Hematopoietic multipotent progenitor cell treated with erythropoietin and hydrocortisone succinate and interleukin-3 and kit ligand, for 17 days (in vitro differentiated cells): ENCODE data around the gene LENG8.

Experiments
- DNase-seq: peaks from one replicate; pipeline ENCODE4 v3.0.0-alpha.2; 2015; ENCODE audit warnings: low spot score

LENG8 gene

DNA sequence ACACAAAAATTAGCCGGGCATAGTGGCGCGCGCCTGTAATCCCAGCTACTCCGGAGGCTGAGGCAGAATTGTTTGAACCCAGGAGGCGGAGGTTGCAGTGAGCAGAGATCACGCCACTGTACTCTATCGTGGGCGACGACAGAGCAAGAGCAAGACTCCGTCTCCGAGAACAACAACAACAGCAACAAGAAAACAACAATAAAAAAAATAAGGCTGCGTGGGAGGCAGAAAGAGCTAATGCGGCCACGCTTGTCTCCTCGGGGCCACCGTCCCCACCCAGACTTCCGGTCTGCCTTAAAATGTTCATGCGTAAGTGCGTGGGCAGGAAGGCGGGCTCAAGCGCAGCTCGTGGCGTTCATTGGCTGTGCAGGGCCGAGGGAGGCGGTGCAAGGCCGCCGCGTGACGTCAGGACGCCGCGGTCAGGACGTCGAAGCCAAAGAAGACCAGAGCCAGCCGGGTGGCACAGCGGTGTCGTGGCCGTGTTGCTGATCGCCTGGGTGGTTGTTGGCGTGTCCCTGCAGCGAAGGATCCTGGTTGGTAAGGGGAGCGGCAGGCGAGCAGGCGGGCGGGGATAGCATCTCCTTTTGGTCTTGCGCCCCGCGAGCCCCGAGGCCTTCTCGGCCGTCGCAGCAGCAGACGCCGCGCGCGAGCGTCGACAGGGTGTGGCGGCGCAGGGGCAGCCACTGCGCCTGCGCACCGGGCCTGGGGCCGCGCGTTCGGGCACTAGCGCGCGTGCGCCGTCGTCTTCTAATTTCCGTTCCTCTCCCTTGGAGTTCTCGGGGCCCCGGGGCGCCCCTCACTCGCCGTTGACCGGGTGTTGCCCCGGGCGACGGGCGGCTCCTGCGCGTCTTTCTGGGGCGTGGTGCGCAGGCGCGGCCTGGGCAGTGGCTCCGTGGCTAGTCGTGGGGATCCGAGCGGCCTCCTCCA is at the start of gene LENG8:
Gene LENG8 (plus strand): TSS at position 426 of the 927 bp plus-strand sequence. CDS start 2,146 bp downstream, outside the sequence.
- DNase-seq, result peak; percentile 98

DNA sequence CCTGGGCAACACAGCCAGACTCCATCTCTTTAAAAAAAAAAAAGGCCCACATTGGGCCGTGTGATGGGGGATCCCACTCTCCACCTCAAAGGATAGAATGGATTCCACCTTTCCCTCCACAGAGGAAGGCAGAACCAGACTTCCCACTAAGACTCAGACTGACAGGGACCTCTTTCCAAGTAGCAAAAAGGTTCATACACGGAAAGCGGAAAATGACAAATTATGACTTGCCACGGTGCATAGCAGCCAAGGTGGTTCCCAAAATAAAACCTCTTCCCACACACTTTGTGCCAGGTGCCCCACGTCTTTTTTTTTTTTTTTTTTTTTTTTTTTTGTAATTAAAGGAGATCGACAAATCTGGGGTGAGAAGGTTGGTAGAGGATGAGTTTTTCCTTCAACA is 48.1 kb upstream of the LENG8 start:
- DNase-seq, result no peak

DNA sequence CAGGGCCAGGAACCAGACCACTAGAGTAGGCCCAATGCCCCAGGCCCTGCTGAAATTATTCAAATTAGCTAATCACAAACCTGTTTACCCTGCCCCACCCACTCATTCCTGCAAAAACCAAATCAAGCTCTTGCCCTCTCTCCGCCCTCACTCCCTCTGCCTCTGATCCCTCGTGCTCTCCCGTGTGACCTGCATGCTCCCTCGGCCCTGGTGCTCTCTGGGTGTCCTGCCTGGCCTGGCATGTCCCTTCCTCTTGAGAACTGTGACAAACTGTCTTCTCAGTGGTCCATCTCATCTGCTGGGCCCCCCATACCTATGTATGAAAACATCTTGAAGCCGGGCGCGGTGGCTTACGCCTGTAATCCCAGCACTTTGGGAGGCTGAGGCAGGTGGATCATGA is 45.9 kb upstream of the LENG8 start:
- DNase-seq, result no peak

DNA sequence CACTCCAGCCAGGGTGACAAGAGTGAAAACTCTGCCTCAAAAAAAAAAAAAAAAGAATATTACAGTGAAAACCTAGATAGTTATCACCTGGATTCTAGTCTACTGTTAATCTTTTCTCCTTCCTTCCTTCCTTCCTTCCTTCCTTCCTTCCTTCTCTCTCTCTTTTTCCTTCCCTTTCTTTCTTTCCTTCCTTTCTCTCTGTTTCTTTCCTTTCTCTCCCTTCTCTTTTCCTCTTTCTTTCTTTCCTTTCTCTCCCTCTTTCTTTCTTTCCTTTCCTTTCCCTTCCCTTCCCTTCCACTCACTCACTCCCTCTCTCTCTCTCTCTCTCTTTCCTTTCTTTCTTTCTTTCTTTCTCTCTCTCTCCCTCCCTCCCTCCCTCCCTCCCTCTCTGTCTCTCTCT is 43.4 kb upstream of the LENG8 start:
- no peak for DNase-seq

DNA sequence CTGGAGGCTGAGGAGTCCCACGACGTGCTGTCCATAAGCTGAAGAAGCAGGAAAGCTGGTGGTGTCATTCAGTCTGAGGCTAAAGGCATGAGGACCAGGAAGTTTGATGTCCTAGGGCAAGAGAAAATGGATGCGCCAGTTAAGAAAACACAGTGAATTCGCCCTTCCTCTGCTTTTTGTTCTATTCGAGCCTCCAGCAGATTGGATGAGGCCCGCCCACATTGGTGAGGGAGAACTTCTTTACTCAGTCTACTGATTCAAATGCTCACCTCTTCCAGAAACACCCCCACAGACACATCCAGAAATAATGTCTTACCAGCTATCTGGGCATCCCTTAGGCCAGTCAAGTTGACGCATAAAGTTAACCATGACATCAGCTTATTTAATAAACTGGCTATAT is 41.2 kb upstream of the LENG8 start:
- no peak for DNase-seq

DNA sequence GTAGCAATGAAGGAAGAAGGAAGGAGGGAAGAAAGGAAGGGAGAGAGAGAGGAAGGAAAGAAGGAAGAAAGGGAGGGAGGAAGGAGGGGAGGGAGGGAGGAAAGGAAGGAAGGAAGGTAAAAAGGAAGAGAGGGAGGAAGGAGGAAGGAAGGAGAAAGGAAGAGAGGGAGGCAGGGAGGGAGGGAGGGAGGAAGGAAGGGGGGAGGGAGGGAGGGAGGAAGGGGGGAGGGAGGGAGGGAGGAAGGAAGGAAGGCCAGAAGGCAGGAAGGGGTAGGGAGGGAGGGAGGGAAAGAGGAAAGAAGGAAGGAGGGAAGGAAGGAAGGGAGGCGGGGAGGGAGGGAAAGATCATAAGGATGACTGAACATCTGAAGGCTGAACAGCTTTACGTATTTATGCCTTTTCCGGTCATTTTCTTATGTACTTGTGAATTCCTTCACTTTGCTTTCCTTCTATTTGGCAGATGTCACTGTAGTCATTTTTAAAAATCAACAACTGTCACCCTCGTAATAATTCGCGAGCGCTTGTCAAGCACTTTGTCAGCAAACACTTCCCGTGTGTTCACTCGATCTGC is 40.5 kb upstream of the LENG8 start:
- no peak for DNase-seq

DNA sequence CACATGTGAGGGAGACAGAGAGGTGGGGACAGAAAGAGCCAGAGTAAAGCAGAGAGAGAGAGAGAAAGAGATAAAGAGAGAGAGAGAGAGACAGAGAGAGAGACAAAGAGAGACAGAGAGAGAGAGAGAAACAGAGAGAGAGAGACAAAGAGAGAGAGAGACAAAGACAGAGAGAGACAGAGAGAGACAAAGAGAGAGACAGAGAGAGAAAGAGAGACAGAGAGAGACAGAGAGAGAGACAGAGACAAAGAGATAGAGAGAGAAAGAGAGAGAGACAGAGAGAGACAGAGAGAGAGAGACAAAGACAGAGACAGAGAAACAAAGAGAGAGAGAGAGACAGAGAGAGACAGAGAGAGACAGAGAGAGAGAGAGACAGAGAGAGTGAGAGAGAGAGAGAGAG is 38.0 kb upstream of the LENG8 start:
- no peak for DNase-seq

DNA sequence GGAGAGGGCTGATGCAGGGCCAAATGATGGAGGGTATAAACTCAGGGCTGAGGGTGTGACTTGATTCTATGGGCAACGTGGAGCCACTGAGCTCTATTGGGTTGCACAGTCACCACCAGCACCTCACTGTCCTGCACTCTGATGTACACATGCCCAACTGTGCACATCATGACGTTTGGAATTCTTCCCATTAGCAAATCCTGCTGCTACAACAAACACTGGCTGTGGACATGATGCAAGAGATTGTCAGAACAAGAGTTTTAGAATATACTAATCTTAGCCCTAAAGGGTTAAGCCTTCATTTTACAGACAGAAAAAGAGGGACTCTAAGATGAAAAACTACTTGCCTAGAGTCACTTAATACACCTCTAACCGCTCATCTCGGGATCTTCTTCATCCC is 36.1 kb upstream of the LENG8 start:
- no peak for DNase-seq

DNA sequence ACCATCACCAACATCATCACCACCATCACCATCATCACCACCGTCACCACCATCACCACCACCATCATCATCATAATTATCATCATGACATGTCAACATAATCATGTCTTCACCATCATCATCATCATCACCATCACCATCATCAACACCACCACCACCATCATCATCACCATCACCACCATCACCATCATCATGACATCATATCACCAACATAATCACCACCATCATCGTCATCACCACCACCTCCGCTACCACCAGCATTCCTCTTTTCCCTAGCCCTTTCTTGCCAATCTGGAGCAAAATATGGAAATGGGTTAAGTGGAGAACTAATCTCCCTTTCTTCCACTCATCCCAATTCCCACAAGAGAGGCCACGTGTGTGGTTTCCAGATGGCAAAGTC is 34.8 kb upstream of the LENG8 start:
- DNase-seq, result no peak

DNA sequence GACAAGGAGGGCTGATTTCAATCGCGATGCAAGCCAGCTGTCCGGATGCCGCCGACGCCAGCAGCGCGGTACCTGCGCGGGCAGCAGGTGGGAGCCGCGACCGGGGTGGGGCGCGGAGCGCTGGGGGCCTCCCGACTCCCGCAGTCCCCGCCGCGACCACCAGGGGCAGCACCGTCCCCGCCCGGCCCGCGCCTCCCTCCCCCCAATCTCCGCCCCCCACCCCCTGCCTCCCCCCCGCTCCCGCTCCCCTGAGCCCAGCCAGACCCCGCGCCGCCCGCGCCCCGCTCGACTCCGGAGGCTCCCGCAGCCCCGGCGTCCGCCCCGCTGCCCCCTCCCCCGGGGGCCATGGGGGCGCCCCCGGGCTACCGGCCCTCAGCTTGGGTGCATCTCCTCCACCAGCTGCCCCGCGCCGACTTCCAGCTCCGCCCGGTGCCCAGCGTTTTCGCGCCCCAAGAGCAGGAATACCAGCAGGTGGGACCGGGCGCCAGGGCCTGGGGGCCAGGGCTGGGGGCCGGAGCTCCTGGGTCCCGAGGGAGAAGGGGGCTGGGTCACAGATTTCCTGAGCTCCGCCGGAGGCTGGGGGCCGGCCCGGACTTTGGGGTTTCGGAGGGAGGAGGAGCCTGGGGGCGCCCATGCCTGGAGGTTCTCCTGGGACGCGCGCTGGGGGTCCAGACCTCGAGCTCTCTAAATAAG is 33.6 kb upstream of the LENG8 start, which contains the start of gene TTYH1:
Gene TTYH1 (plus strand): TSS at position 257 of the 693 bp plus-strand sequence. CDS start 89 bp downstream, at position 346.
- DNase-seq, result no peak

DNA sequence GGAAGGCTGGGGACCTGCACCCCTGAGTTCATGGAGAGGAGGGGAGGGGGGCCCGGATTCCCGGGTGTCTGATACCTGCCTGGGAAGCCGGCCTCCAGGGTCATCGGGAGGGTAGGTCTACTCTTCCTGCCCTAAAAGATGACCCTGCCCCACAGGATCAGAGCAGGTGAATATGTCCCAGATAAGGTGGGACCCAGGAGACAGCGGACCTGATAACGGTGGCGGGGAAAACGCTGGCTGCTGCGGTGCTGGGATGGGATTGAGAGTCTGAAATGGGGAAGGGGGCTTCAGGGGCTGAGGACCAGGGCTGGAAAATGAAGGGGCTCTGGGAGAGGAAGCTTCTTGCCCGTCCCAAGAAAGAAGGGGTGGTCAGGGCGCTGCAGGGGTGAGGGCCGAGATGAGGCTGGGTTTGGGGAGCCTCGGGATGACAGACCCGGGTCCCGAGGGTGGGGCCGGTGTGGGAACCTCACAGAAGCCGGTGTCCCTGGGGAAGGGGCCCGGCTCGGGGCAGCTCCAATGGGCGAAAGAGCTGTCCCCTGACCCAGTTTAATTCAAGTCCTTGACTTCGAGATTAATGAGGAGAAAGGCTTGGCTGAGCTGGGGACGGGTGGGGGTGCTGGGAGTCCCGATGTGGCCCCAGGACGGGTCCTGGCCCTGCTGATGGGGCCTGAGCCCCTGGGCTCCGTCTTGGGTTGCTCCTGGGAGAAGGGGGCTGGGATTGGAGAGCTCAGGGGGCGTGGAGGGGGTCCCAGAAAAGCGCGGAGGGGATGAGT is 32.9 kb upstream of the LENG8 start:
- DNase-seq, result no peak

DNA sequence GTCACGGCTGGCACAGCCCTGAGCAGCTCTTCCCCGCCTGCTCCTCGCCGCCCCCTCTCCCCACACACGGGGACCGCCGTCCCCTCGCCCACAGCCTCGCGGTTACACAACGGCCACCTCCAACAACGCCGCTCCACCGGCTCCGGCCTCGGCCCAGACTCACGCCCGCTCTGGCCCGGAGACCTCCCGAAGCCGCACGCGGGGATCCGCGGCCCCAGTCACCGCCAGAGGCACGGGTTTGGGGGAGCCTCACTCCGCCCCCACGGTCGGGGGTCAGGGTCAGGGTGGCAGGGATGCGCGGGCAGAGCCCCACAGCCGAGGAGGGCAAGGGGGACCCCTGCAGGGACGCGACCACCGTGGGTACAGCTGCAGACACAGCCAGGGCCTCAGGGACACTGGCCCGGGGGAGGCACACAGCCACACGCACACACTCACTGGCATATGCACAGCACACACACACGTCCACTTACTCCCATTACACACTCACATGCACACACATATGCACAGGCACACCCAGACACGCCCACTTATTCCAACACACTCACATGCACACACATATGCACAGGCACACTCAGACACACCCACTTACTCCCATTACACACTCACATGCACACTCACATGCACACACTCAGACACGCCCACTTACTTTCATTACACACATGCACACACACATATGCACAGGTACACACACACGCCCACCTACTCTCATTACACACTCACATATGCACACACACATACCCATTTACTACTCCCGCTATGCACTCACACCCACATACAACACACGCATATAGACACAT is 32.1 kb upstream of the LENG8 start:
- no peak for DNase-seq

DNA sequence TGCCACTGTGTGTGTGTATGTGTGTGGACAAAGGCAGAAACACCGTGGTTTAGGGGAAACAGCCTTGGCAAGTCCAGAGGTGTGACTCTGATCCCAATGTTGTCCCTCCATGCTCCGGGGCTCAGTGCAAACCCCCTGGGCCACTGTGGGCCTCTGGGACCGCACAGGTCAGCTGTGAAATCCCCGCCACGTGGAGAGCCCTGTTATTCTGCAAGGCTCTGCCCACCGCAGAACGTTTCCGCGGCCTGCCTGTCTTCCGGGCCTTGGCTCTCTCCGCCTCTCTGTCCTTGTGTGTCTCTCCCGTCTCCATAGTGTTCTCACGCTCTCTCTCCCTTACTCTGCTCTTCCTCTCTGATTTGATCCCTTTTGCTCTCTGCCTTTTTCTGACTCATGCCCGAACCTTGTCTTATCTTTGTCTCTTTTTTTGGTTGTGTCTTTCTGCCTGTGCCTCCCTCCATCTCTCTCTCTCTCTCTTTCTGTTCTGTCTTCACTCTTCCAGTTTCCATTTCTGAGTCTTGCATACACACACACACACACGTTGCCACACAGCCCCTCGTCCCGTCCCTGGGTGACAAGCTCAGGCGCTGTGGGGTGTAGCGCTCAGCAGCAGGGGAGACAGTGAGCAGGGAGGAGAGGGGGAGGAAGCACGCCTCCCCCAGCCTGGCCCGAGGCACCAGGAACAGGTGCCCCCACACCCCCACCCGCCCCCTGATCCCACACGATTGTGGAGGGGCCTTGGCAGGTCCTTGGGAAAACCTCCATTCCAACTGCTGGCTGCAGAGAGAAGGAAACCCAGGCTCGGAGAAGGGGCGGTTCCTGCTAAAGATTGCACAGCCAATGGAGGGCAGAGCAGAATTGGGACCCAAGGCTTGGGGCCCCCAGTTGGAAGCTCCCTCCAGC is 30.7 kb upstream of the LENG8 start:
- DNase-seq, result no peak

DNA sequence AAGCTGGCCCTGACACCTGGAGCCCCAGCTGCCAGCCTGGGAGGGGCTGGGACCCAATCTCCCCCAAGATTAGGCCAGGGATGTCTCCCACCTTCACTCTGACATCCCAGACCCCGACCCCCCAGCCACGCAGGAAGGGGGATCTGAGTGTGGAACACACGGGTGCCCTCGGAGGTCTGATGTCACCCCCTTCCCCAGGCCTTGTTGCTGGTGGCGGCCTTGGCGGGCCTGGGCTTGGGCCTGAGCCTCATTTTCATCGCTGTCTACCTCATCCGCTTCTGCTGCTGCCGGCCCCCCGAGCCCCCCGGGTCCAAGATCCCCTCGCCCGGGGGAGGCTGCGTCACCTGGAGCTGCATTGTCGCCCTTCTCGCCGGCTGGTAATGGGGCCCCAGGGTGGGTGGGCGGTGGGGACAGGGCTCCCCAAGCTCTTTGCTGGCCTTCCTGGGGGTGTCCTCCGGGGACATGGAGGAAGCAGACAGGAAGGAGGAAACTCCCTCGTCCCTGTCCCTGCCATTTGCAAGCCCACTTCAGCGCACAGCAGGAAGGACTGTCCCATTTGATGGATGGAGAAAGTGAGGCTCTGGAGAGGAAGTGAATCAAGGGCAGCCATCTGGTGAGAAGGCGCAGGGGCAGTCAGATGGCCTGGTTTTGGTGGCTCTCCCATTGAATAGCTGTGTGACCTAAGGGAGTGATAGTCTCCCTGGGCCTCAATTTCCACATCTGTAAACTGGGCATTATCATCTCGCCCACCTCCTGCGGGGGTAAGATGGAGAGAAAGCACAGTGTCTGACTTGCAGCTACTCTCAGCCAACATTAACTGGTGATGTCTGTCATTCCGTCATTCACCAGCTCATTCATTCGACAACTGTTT is 29.8 kb upstream of the LENG8 start:
- no peak for DNase-seq

DNA sequence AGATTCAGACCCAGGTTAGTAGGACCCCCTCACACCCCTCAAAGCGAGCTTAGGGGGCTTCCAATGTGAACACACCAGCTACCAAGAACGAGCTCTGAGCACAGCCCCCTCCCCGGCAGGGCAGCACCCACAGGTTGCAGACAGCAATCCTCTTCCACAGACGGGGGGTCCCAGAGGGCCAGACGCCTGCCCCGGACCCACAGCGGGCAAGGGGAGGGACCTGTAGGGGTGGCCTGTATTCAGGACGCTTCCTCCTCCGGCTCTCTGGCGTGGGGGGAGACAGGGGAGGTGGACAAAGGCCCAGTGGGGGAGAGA is 29.0 kb upstream of the LENG8 start:
- no peak for DNase-seq

DNA sequence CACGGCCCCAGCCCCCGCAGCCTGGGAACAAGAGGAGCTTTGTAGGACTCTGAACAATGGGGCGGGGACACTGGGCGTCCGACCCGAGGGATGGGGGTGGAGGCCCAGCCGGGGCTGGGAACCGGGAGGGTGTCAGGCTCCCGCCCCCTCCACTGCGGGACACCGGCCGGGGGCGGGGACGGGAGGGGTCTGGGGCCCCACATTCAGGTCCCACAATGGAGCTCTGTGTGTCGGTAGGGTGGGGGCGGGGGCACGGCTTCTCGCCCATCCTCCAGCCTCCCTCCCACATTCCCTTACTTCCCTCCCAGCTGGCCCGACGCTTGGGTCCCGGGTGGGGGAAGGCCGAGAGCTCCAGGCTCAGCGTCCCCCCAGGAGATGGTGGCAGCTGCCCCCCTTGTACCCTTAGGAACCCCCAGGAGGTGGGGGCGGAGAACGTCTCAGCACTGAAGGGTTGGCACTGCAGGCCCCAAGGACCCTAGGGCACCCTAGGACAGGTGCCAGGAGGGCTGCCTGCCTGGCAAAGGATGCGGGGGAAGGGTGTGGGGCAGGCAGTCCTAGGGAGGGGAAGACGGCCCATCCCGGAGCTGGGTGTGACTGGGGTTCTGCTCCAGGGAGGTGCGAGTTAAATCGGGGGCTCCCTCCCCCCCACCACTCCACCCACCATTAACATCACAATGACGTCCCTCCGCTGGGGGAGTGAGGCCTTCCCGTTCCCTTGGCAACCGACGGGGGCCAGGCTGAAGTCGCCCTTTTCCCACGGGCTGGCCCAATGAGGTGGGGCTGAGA is 28.4 kb upstream of the LENG8 start:
- DNase-seq, result no peak

DNA sequence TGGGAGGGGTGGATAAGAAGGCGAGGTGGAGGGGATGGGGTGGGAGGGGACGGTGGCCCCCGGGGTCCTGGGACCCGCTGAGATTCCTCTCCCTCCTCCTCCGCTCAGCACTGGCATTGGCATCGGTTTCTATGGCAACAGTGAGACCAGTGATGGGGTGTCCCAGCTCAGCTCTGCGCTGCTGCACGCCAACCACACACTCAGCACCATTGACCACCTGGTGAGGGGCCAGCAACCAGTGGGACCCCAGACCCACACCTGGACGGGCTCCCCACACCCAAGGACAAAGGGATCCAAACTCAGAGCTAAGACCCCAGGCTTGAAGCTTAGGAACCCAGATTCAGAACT is 27.9 kb upstream of the LENG8 start:
- no peak for DNase-seq

DNA sequence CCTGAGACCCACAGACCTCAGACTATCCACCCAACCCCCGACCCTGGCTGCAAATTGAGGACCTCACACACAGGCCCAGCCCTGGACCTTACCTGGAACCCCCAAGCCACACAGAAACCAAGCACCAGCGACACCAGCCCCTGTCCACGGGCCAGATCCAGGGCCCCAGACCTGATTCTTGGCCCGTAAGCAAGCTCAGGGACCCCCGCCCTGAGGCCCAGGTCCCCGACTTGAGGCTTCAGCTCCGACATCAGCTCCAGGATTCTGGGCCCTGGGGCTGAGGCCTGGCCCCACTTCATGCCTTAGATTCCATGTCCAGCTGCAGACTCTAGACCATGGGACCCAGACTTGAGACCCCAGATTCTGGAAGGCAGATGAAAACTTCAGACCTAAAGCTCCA is 27.5 kb upstream of the LENG8 start:
- DNase-seq, result no peak

DNA sequence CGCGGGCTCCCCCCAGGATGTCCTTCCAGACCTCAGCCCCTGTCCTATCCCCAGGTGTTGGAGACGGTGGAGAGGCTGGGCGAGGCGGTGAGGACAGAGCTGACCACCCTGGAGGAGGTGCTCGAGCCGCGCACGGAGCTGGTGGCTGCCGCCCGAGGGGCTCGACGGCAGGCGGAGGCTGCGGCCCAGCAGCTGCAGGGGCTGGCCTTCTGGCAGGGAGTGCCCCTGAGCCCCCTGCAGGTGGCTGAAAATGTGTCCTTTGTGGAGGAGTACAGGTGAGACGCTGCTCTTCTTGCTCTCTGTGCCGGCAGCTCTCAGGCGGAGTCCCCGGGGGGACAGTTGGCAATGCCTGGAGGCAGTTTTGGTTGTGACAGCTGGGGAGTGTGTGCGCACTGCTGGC is 26.9 kb upstream of the LENG8 start:
- no peak for DNase-seq
